PC-9 (cell line): Measurements from ENCODE around the gene PAQR4. TPM values are rescaled to one million over a fixed set of nuclear protein-coding genes. Genes with fewer than 3 reads are reported as not detected.

Experiments used
- BruUV-seq: library from RNA; stranded (reverse); fragments of 400-500 nt; replicated peaks from 2 replicates; lab custom pipeline; 2021; lab: Mats Ljungman, UMichigan
- CTCF ChIA-PET: fragments of 300-600 bp; sonication (Branson Sonifier 250); formaldehyde crosslinking; loops from one replicate; lab custom pipeline; 2022; ENCODE audit warnings: antibody characterized with exemption; lab: Charles Lee
- POLR2A ChIA-PET: fragments of 300-600 bp; sonication (Branson Sonifier 250); formaldehyde crosslinking; loops from one replicate; lab custom pipeline; 2022; ENCODE audit warnings: antibody characterized with exemption; ENCODE audit not compliant: unreplicated experiment; lab: Charles Lee
- DNase-seq, 2 experiments: peaks; one replicate each; pipeline versions ENCODE4 v3.0.0 to v3.0.0-alpha.2; 2015 to 2022; ENCODE audit warnings: mixed read lengths in 1 of 2
- H2AFZ ChIP-seq: fragments of 200-600 bp; sonication (generic); 2 replicates; pipeline ENCODE4 v1.8.1; 2017; ENCODE audit warnings: antibody characterized with exemption
- H3F3A ChIP-seq: fragments of 200-600 bp; sonication (generic); 2 replicates; pipeline ENCODE4 v1.8.1; 2017; ENCODE audit warnings: antibody characterized with exemption, mild to moderate bottlenecking, low read depth; ENCODE audit not compliant: insufficient read depth
- H3K27ac ChIP-seq: fragments of 200-600 bp; sonication (generic); 2 replicates; pipeline ENCODE4 v1.6.1; 2016; ENCODE audit warnings: mixed run types
- H3K27me3 ChIP-seq: fragments of 200-600 bp; sonication (generic); 2 replicates; pipeline ENCODE4 v1.6.1; 2016; ENCODE audit warnings: low read depth, mixed run types; ENCODE audit not compliant: insufficient read depth
- H3K36me3 ChIP-seq: fragments of 200-600 bp; sonication (generic); 2 replicates; pipeline ENCODE4 v1.6.1; 2016; ENCODE audit warnings: low read depth, mixed run types
- H3K4me1 ChIP-seq: fragments of 200-600 bp; sonication (generic); replicated peaks from 2 replicates; pipeline ENCODE4 v1.6.1; 2016; ENCODE audit warnings: mixed run types; ENCODE audit not compliant: insufficient read depth
- H3K4me2 ChIP-seq: fragments of 200-600 bp; sonication (generic); 2 replicates; pipeline ENCODE4 v1.6.1; 2017; ENCODE audit warnings: mixed run types
- H3K4me3 ChIP-seq: fragments of 200-600 bp; sonication (generic); 2 replicates; pipeline ENCODE4 v1.6.1; 2016; ENCODE audit warnings: mixed run types
- H3K79me2 ChIP-seq: fragments of 200-600 bp; sonication (generic); 2 replicates; pipeline ENCODE4 v1.6.1; 2017; ENCODE audit warnings: low read depth, mixed run types
- H3K9me2 ChIP-seq: fragments of 200-600 bp; sonication (generic); 2 replicates; pipeline ENCODE4 v1.8.1; 2017; ENCODE audit warnings: mild to moderate bottlenecking; ENCODE audit not compliant: insufficient read depth
- H3K9me3 ChIP-seq: fragments of 200-600 bp; sonication (generic); 2 replicates; pipeline ENCODE4 v1.8.1; 2016; ENCODE audit warnings: low read depth; ENCODE audit not compliant: insufficient read depth
- H4K20me1 ChIP-seq: fragments of 200-600 bp; sonication (generic); 2 replicates; pipeline ENCODE4 v1.8.1; 2017; ENCODE audit not compliant: insufficient read depth
- CTCF ChIP-seq: fragments of 200-600 bp; sonication (generic); conservative IDR thresholded peaks from 2 replicates; pipeline ENCODE4 v1.6.1; 2017; ENCODE audit warnings: mixed run types, antibody characterized with exemption, mild to moderate bottlenecking, moderate library complexity
- EZH2 ChIP-seq: fragments of 200-600 bp; sonication (generic); IDR thresholded peaks from 2 replicates; pipeline ENCODE4 v1.8.0; 2017; ENCODE audit warnings: antibody characterized with exemption, low read depth
- intact Hi-C: fragments of 100-400 bp; cut with micrococcal nuclease; formaldehyde crosslinking; loops from one replicate; pipeline ENCODE4 v1.10.0; 2022; ENCODE audit not compliant: unreplicated experiment
- total RNA-seq: library from RNA; stranded (reverse); gene quantifications from 2 replicates; pipeline ENCODE4 v1.2.3, GENCODE V29; 2021

PAQR4 gene
- total RNA-seq, 1 experiment from 2014 or later, result 40.7 TPM

GRCh38 chr16:3014971-3015370 is 45.8 kb downstream of the PAQR4 start:
- no peaks in the 10 kb centered on the region for H4K20me1 ChIP-seq
- peaks cover 53% of the 10 kb centered on the region for H3K4me1 ChIP-seq
- DNase-seq, result peak in 1 of 2 experiments; percentile 4
- TF ChIP-seq EZH2 (no peak), CTCF (no peak)
- H3K79me2 ChIP-seq, result peaks cover 7% of the 10 kb centered on the region; the same call in 1 of the 2 replicates
- ChIA-PET CTCF (interaction anchor here (0.7 kb wide), 1 partner anchor 79 kb away, joined by 3 read pairs; no protein-coding TSS in a partner anchor), POLR2A (interaction anchor here (0.6 kb wide), 1 partner anchor 9 kb away, joined by 3 read pairs; the partner anchor contains the start of gene HCFC1R1)
- no peaks in the 10 kb centered on the region for H3K27me3 ChIP-seq
- intact Hi-C loops, result no loop called here
- H3K4me3 ChIP-seq, result no peak overlapping the region
- BruUV-seq, result no TSS peak
- H3K36me3 ChIP-seq, result no peaks in the 10 kb centered on the region
- H3F3A ChIP-seq, result peaks cover 59% of the 10 kb centered on the region; the same call in 1 of the 2 replicates
- H2AFZ ChIP-seq, result no peak overlapping the region
- no peak overlapping the region; the same call in 1 of the 2 replicates for H3K4me2 ChIP-seq
- no peaks in the 10 kb centered on the region for H3K9me2 ChIP-seq
- no peaks in the 10 kb centered on the region for H3K9me3 ChIP-seq
- no peak overlapping the region for H3K27ac ChIP-seq

- peaks cover 56% of the 10 kb centered on the region; the same call in 1 of the 2 replicates for H3F3A ChIP-seq
- H3K79me2 ChIP-seq, result peaks cover 12% of the 10 kb centered on the region
- no peaks in the 10 kb centered on the region for H3K27me3 ChIP-seq
- ChIA-PET CTCF (no interaction called here), POLR2A (no interaction called here)
- H3K4me3 ChIP-seq, result no peak overlapping the region
- H3K27ac ChIP-seq, result no peak overlapping the region
- BruUV-seq, result no TSS peak
- H3K9me3 ChIP-seq, result no peaks in the 10 kb centered on the region
- peaks cover 43% of the 10 kb centered on the region for H3K4me1 ChIP-seq
- no peaks in the 10 kb centered on the region for H3K9me2 ChIP-seq
- intact Hi-C loops, result no loop called here
- TF ChIP-seq EZH2 (no peak), CTCF (no peak)
- 0 out of 2 replicates have a peak, but pooled peaks cover under 1% of the 10 kb centered on the region for H4K20me1 ChIP-seq
- no peaks in the 10 kb centered on the region for H3K36me3 ChIP-seq
- H3K4me2 ChIP-seq, result no peak overlapping the region
- no peak overlapping the region for H2AFZ ChIP-seq
- peak in 1 of 2 experiments; percentile 23 for DNase-seq
Measured at GRCh38 chr16:3015865-3016521, 46.8 kb downstream of the PAQR4 start.

- peaks cover 6% of the 10 kb centered on the region; the same call in 1 of the 2 replicates for H4K20me1 ChIP-seq
- H3K36me3 ChIP-seq, result peaks cover 8% of the 10 kb centered on the region
- intact Hi-C loops, result no loop called here
- ChIA-PET CTCF (no interaction called here), POLR2A (no interaction called here)
- no peak overlapping the region for H3K4me2 ChIP-seq
- H2AFZ ChIP-seq, result no peak overlapping the region
- TF ChIP-seq EZH2 (no peak), CTCF (no peak)
- no peak overlapping the region for H3K27ac ChIP-seq
- no peaks in the 10 kb centered on the region for H3K9me3 ChIP-seq
- H3K79me2 ChIP-seq, result peaks cover 24% of the 10 kb centered on the region
- no TSS peak for BruUV-seq
- no peaks in the 10 kb centered on the region for H3K9me2 ChIP-seq
- H3K4me1 ChIP-seq, result peaks cover 30% of the 10 kb centered on the region
- no peak for DNase-seq
- peaks cover 59% of the 10 kb centered on the region for H3F3A ChIP-seq
- no peaks in the 10 kb centered on the region for H3K27me3 ChIP-seq
- no peak overlapping the region for H3K4me3 ChIP-seq
Measured at GRCh38 chr16:3017344-3017743, 48.2 kb downstream of the PAQR4 start.
